ENCODE data around the gene PTPRN2.

PTPRN2 gene

GRCh38 chr7:158499082-158499455 lies 88.6 kb downstream of the PTPRN2 start:
- no peak overlapping the region for H3K4me3 ChIP-seq (ENCODE audit: low read depth, low read length)
- no peak for DNase-seq (ENCODE audit: low read depth)
- no peak for TF ChIP-seq CTCF (IDR thresholded peaks at IDR 0.05; ENCODE audit: low read depth, low read length, missing control alignments)

GRCh38 chr7:158498443-158499081 lies 89.1 kb downstream of the PTPRN2 start:
- TF ChIP-seq CTCF (IDR thresholded peaks at IDR 0.05; ENCODE audit: low read depth, low read length, missing control alignments): no peak
- no peak overlapping the region for H3K4me3 ChIP-seq (ENCODE audit: low read depth, low read length)
- no peak for DNase-seq (ENCODE audit: low read depth)

GRCh38 chr7:158497627-158498026 lies 90.0 kb downstream of the PTPRN2 start:
- no peak for DNase-seq (ENCODE audit: low read depth)
- TF ChIP-seq CTCF (IDR thresholded peaks at IDR 0.05; ENCODE audit: low read depth, low read length, missing control alignments): no peak
- H3K4me3 ChIP-seq (ENCODE audit: low read depth, low read length): no peak overlapping the region

GRCh38 chr7:158495786-158496185 lies 91.8 kb downstream of the PTPRN2 start:
- no peak overlapping the region for H3K4me3 ChIP-seq (ENCODE audit: low read depth, low read length)
- TF ChIP-seq CTCF (IDR thresholded peaks at IDR 0.05; ENCODE audit: low read depth, low read length, missing control alignments): peak; percentile 17
- no peak for DNase-seq (ENCODE audit: low read depth)

- TF ChIP-seq CTCF (IDR thresholded peaks at IDR 0.05; ENCODE audit: low read depth, low read length, missing control alignments): no peak
- no peak for DNase-seq (ENCODE audit: low read depth)
- H3K4me3 ChIP-seq (ENCODE audit: low read depth, low read length): no peak overlapping the region
These were observed 92.4 kb downstream of the PTPRN2 start for GRCh38 chr7:158495216-158495615.

- no peak overlapping the region for H3K4me3 ChIP-seq (ENCODE audit: low read depth, low read length)
- TF ChIP-seq CTCF (IDR thresholded peaks at IDR 0.05; ENCODE audit: low read depth, low read length, missing control alignments): no peak
- no peak for DNase-seq (ENCODE audit: low read depth)
These were observed 93.0 kb downstream of the PTPRN2 start for GRCh38 chr7:158494643-158495042.

GRCh38 chr7:158494162-158494586 lies 93.4 kb downstream of the PTPRN2 start:
- no peak overlapping the region for H3K4me3 ChIP-seq (ENCODE audit: low read depth, low read length)
- TF ChIP-seq CTCF (IDR thresholded peaks at IDR 0.05; ENCODE audit: low read depth, low read length, missing control alignments): peak; percentile 40
- DNase-seq (ENCODE audit: low read depth): no peak
